Activated CD4-positive, alpha-beta T cell treated with anti-CD3 and anti-CD28 coated beads for 36 hours (primary cell): Measurements from ENCODE around the gene NFKB1. TPM values are rescaled to one million over a fixed set of nuclear protein-coding genes. Genes with fewer than 3 reads are reported as not detected.
"Not testable (repeated sequence)": the region's sequence is repeated elsewhere in the genome, so short reads cannot be mapped to it uniquely, and the experiment has no call there.

Source experiments
- ATAC-seq: fragments of 200-7000 bp; cut with Tn5 transposase; one replicate; pipeline ENCODE4 v1.10.0; 2021; ENCODE audit warnings: mild to moderate bottlenecking, moderate library complexity
- CTCF ChIA-PET: fragments of 350-600 bp; sonication (Branson Sonifier 250); formaldehyde crosslinking; loops from one replicate; lab custom pipeline; 2021; ENCODE audit warnings: antibody characterized with exemption; lab: Charles Lee
- POLR2A ChIA-PET: fragments of 350-600 bp; sonication (Branson Sonifier 250); formaldehyde crosslinking; loops from one replicate; lab custom pipeline; 2021; ENCODE audit warnings: antibody characterized with exemption, inconsistent platforms; lab: Charles Lee
- DNase-seq: peaks from one replicate; pipeline ENCODE4 v3.0.0-alpha.2; 2020
- H3K27ac Mint-ChIP-seq: one replicate; pipeline ENCODE4 v1.8.0; 2021; ENCODE audit warnings: mixed read lengths
- H3K27me3 Mint-ChIP-seq: one replicate; pipeline ENCODE4 v1.8.0; 2021; ENCODE audit warnings: mixed read lengths
- H3K36me3 Mint-ChIP-seq: one replicate; pipeline ENCODE4 v1.8.0; 2021; ENCODE audit warnings: low read depth, mixed read lengths
- H3K4me1 Mint-ChIP-seq: one replicate; pipeline ENCODE4 v1.8.0; 2021; ENCODE audit warnings: mixed read lengths
- H3K4me3 Mint-ChIP-seq: one replicate; pipeline ENCODE4 v1.8.0; 2021; ENCODE audit warnings: mild to moderate bottlenecking, moderate library complexity, mixed read lengths
- H3K9me3 Mint-ChIP-seq: one replicate; pipeline ENCODE4 v1.8.0; 2021; ENCODE audit warnings: low read depth, mixed read lengths
- intact Hi-C, 2 experiments: fragments of 100-400 bp; cut with DNase I in 1 of 2; cut with micrococcal nuclease in 1 of 2; formaldehyde crosslinking; loops; one replicate each; pipeline versions ENCODE4 v1.14.2 to v1.15.1; 2022 to 2024; cut with DNase I, micrococcal nuclease
- total RNA-seq, 2 experiments: library from RNA; stranded (reverse); gene quantifications; one replicate each; pipeline ENCODE4 v1.2.3, GENCODE V29; 2021

NFKB1 gene
- total RNA-seq, 2 experiments from 2014 or later: 167 to 174 TPM

DNA sequence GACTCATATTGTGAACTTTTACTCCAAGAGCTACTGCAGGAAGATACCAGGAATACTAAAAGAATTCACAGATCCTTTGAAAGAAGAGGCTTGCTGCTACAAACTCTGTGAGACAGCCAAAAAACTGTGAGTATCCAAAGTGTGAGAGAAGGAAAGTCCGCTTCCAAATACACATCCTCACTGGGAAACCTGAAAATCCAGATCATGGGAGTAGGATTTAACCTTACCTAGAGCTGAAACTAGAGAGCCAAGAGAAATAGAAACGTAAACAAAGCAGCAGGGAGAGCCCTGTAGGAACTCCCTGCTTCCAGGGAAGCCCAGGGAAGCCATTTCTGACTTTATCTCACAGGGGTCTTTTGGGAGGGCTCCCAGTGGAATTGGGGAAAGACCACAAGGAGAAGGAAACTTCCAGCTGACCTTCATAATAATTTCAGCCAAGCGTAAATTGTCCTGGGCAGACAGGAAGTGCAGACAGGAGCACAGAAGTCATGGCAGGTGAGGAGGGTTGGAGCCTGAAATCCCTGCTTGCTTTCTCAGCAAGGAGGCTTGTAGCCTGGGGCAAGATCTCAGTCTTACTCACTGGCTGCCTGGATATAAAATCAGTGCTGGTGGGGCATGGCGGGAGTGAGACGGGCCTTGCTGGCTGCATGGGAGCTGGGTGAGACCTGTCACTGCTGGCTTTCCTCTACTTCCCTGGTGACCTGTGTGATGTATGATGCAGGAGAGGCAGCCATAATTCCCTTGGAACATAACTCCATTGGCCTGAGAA is 26.2 kb upstream of the NFKB1 start:
- ChIA-PET POLR2A (no interaction called here), CTCF (interaction anchor here (1.1 to 1.3 kb wide), 2 partner anchors 12 to 22 kb away, joined by 3 to 4 read pairs; no protein-coding TSS in a partner anchor)
- Mint-ChIP-seq H3K4me3 (no peak overlapping the region), H3K27me3 (no peaks in the 10 kb centered on the region), H3K9me3 (peaks cover 24% of the 10 kb centered on the region), H3K4me1 (peaks cover 4% of the 10 kb centered on the region), H3K27ac (no peak overlapping the region), H3K36me3 (peaks cover 6% of the 10 kb centered on the region)
- intact Hi-C loops: no loop called here
- ATAC-seq (no peak), DNase-seq (no peak)

- H3K27ac Mint-ChIP-seq: no peak overlapping the region
- H3K36me3 Mint-ChIP-seq: peaks cover 6% of the 10 kb centered on the region
- H3K4me1 Mint-ChIP-seq: no peaks in the 10 kb centered on the region
- ChIA-PET CTCF (interaction anchor here (0.6 to 1.4 kb wide), 7 partner anchors 10 to 614 kb away, joined by 3 to 4 read pairs (median 3); no protein-coding TSS in a partner anchor), POLR2A (no interaction called here)
- ATAC-seq (no peak), DNase-seq (no peak)
- H3K4me3 Mint-ChIP-seq: no peak overlapping the region
- intact Hi-C loops: no loop called here
- no peaks in the 10 kb centered on the region for H3K27me3 Mint-ChIP-seq
- H3K9me3 Mint-ChIP-seq: peaks cover 29% of the 10 kb centered on the region
Observed at GRCh38 chr4:102477657-102478056, 23.5 kb upstream of the NFKB1 start.

GRCh38 chr4:102478186-102478585 is 23.0 kb upstream of the NFKB1 start:
- intact Hi-C loops: no loop called here
- H3K36me3 Mint-ChIP-seq: peaks cover 6% of the 10 kb centered on the region
- ChIA-PET POLR2A (no interaction called here), CTCF (interaction anchor here (0.6 kb wide), 1 partner anchor 272 kb away, joined by 3 read pairs; no protein-coding TSS in a partner anchor)
- H3K9me3 Mint-ChIP-seq: peaks cover 29% of the 10 kb centered on the region
- no peak overlapping the region for H3K4me3 Mint-ChIP-seq
- no peaks in the 10 kb centered on the region for H3K27me3 Mint-ChIP-seq
- DNase-seq: no peak
- no peak for ATAC-seq
- H3K4me1 Mint-ChIP-seq: no peaks in the 10 kb centered on the region
- no peak overlapping the region for H3K27ac Mint-ChIP-seq

DNA sequence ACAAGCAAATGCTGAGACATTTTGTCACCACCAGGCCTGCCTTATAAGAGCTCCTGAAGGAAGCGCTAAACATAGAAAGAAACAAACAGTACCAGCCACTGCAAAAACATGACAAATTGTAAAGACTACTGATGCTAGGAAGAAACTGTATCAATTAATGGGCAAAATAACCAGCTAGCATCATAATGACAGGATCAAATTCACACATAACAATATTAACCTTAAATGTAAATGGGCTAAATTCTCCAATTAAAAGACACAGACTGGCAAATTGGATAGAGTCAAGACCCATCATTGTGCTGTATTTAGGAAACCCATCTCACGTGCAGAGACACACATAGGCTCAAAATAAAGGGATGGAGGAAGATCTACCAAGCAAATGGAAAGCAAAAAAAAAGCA is 21.3 kb upstream of the NFKB1 start:
- H3K4me3 Mint-ChIP-seq, ATAC-seq, CTCF ChIA-PET, H3K27ac Mint-ChIP-seq, DNase-seq, POLR2A ChIA-PET, H3K27me3 Mint-ChIP-seq, intact Hi-C loops, H3K36me3 Mint-ChIP-seq, H3K4me1 Mint-ChIP-seq: not testable (repeated sequence)
- peaks cover 29% of the 10 kb centered on the region for H3K9me3 Mint-ChIP-seq

- no peak overlapping the region for H3K27ac Mint-ChIP-seq
- intact Hi-C loops: no loop called here
- ATAC-seq (no peak), DNase-seq (no peak)
- no peaks in the 10 kb centered on the region for H3K27me3 Mint-ChIP-seq
- no peak overlapping the region for H3K4me3 Mint-ChIP-seq
- ChIA-PET POLR2A (no interaction called here), CTCF (no interaction called here)
- peaks cover 2% of the 10 kb centered on the region for H3K36me3 Mint-ChIP-seq
- H3K9me3 Mint-ChIP-seq: peaks cover 18% of the 10 kb centered on the region
- no peaks in the 10 kb centered on the region for H3K4me1 Mint-ChIP-seq
Observed at GRCh38 chr4:102483120-102483519, 18.0 kb upstream of the NFKB1 start.

DNA sequence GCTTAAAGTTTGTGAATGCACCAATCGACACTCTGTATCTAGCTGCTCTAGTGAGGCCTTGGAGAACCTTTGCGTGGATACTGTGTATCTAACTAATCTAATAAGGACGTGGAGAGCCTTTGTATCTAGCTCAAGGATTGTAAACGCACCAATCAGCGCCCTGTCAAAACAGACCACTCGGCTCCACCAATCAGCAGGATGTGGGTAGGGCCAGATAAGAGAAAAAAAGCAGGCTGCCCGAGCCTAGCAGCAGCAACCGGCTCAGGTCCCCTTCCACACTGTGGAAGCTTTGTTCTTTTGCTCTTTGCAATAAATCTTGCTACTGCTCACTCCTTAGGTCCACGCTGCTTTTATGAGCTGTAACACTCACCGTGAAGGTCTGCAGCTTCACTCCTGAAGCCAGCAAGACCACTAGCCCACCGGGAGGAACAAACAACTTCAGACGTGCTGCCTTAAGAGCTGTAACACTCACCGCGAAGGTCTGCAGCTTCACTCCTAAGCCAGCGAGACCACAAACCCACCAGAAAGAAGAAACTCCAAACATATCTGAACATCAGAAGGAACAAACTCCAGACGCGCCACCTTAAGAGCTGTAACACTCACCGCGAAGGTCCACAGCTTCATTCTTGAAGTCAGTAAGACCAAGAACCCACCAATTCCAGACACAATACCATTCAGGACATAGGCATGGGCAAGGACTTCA is 17.0 kb upstream of the NFKB1 start:
- not testable (repeated sequence) for H3K27ac Mint-ChIP-seq, H3K36me3 Mint-ChIP-seq

DNA sequence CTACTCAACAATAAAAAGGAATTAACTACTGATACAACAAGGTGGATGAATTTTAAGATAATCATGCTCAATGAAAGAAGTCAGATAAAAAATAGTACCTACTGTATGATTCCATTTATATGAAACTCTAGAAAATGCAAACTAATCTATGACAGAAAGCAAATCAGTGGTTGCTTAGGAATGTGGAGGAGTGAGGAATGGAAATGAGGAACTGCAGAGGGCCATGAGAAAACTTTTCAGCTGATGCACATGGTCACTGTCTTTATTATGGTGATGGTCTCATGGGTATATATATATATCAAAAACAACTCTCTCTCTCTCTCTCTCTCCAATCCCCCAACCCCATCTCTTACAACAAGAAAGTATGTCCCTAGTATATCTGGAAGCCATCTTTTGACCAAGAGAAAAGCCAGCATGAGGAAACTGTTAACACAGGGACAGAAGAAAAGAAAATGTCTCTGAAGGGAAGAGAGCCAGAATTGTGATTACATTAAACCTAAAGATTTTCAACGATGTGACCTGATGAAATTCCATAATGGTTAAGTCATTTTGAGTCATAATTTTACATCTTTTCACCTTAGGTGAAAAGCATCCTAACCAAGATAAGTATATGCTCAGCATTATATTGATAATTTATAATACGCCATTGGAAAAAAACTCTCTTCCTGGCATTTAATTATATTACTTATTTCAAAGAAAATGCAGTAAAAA is 8.5 kb upstream of the NFKB1 start:
- Mint-ChIP-seq H3K27ac (no peak overlapping the region), H3K4me1 (peaks cover 20% of the 10 kb centered on the region), H3K27me3 (no peaks in the 10 kb centered on the region), H3K36me3 (no peaks in the 10 kb centered on the region), H3K4me3 (no peak overlapping the region), H3K9me3 (peaks cover 2% of the 10 kb centered on the region)
- ChIA-PET POLR2A (no interaction called here), CTCF (no interaction called here)
- intact Hi-C loops: no loop called here
- DNase-seq (no peak), ATAC-seq (no peak)

More for the DNA sequence above, 17.0 kb upstream of the NFKB1 start:
- intact Hi-C loops, DNase-seq, H3K27me3 Mint-ChIP-seq, H3K4me3 Mint-ChIP-seq, H3K4me1 Mint-ChIP-seq, POLR2A ChIA-PET, ATAC-seq: not testable (repeated sequence)
- CTCF ChIA-PET: interaction anchor here (1.2 kb wide), 1 partner anchor 64 kb away, joined by 4 read pairs; no protein-coding TSS in a partner anchor
- peaks cover 13% of the 10 kb centered on the region for H3K9me3 Mint-ChIP-seq

DNA sequence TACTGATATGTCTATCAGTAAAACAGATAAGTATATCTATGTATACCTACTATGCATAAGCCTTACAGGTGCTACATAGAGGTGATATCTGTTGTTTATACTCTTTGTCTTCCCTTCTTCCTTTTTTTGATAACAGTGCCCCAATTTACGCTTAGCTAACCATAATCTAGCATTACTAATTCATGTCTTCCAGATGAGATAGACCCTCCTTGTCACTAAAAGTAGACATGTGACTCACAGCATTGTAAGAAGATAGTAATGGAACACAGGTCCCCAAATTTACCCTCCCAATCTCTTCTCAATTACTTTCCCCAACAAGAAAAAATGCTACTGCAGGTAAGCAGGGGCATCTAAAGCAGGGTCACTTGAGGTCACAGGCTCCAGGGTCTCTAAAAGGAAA is 7.9 kb upstream of the NFKB1 start:
- Mint-ChIP-seq H3K9me3 (no peaks in the 10 kb centered on the region), H3K36me3 (no peaks in the 10 kb centered on the region), H3K27ac (peak overlapping the region; percentile 7), H3K4me1 (peaks cover 20% of the 10 kb centered on the region), H3K4me3 (no peak overlapping the region), H3K27me3 (no peaks in the 10 kb centered on the region)
- no peak for ATAC-seq
- no peak for DNase-seq
- ChIA-PET POLR2A (no interaction called here), CTCF (no interaction called here)
- intact Hi-C loops: no loop called here

- Mint-ChIP-seq H3K4me1 (peaks cover 22% of the 10 kb centered on the region), H3K27ac (peak overlapping the region; percentile 7), H3K27me3 (no peaks in the 10 kb centered on the region), H3K36me3 (no peaks in the 10 kb centered on the region), H3K4me3 (no peak overlapping the region), H3K9me3 (peaks cover 4% of the 10 kb centered on the region)
- ChIA-PET POLR2A (no interaction called here), CTCF (interaction anchor here (0.6 kb wide), 1 partner anchor 59 kb away, joined by 3 read pairs; no protein-coding TSS in a partner anchor)
- intact Hi-C loops: no loop called here
- DNase-seq (no peak), ATAC-seq (no peak)
Observed at GRCh38 chr4:102493794-102494193, 7.4 kb upstream of the NFKB1 start.

DNA sequence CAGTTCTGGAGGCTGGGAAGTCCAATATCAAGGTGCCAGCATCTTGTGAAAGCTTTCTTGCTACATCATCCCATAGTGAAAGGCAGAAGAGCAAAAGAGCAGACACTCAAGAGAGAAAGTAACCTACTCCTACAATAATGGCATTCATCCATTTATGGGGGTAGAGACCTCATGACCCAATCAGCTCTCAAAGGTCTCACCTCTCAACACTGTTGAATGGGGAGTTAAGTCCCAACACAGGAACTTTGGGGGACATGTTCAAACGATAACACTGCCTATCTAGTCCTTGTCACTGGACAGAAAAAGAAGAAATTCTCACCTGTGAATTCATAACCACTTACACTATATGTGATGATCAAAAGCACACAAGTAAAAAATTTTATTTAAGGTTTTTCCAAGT is 6.6 kb upstream of the NFKB1 start:
- Mint-ChIP-seq H3K27ac (no peak overlapping the region), H3K4me1 (peaks cover 24% of the 10 kb centered on the region), H3K27me3 (no peaks in the 10 kb centered on the region), H3K9me3 (peaks cover 4% of the 10 kb centered on the region), H3K4me3 (no peak overlapping the region), H3K36me3 (no peaks in the 10 kb centered on the region)
- DNase-seq (no peak), ATAC-seq (peak; percentile 27)
- POLR2A ChIA-PET: no interaction called here
- intact Hi-C loops: no loop called here
- CTCF ChIA-PET: interaction anchor here (0.5 to 1.8 kb wide), 8 partner anchors 25 to 865 kb away, joined by 3 to 4 read pairs (median 3); no protein-coding TSS in a partner anchor

- peaks cover 7% of the 10 kb centered on the region for H3K36me3 Mint-ChIP-seq
- DNase-seq (no peak), ATAC-seq (no peak)
- peaks cover 4% of the 10 kb centered on the region for H3K9me3 Mint-ChIP-seq
- no peak overlapping the region for H3K27ac Mint-ChIP-seq
- ChIA-PET POLR2A (no interaction called here), CTCF (no interaction called here)
- H3K27me3 Mint-ChIP-seq: no peaks in the 10 kb centered on the region
- H3K4me3 Mint-ChIP-seq: no peak overlapping the region
- intact Hi-C loops: no loop called here
- peaks cover 24% of the 10 kb centered on the region for H3K4me1 Mint-ChIP-seq
Observed at GRCh38 chr4:102497986-102498385, 3.2 kb upstream of the NFKB1 start.
